GM12878 (cell line): ENCODE data around the gene KLHL25. TPM values are rescaled to one million over a fixed set of nuclear protein-coding genes. Genes with fewer than 3 reads are reported as not detected.

Experiments
- ATAC-seq: fragments of 200-7000 bp; cut with Tn5 transposase; 3 replicates; pipeline ENCODE4 v1.9.1; 2020; ENCODE audit warnings: mild to moderate bottlenecking, moderate library complexity
- BruUV-seq: library from RNA; stranded (reverse); fragments of 400-500 nt; replicated peaks from 2 replicates; lab custom pipeline; 2021; lab: Mats Ljungman, UMichigan
- CTCF ChIA-PET: fragments of 300-600 bp; sonication (Branson Sonifier 250); formaldehyde crosslinking; extraction: SDS; loops from one replicate; lab custom pipeline; 2021; ENCODE audit warnings: inconsistent platforms; lab: Yijun Ruan, JAX
- POLR2A ChIA-PET: fragments of 350-600 bp; formaldehyde crosslinking; extraction: SDS; loops from one replicate; lab custom pipeline; 2021; ENCODE audit warnings: inconsistent platforms; lab: Charles Lee
- RAD21 ChIA-PET: fragments of 300-600 bp; sonication (Branson Sonifier 250); formaldehyde crosslinking; loops from one replicate; lab custom pipeline; 2023; ENCODE audit warnings: antibody characterized with exemption; ENCODE audit not compliant: unreplicated experiment; lab: Charles Lee
- SMC1A ChIA-PET: fragments of 300-600 bp; sonication (Branson Sonifier 250); formaldehyde crosslinking; loops from one replicate; lab custom pipeline; 2023; ENCODE audit not compliant: unreplicated experiment, uncharacterized antibody; lab: Charles Lee
- DNase-seq: peaks from one replicate; pipeline ENCODE4 v3.0.0-alpha.2; 2011; ENCODE audit warnings: low read depth, low spot score
- FAIRE-seq: peaks from 3 replicates; lab custom pipeline; 2011; peaks lifted over from hg19 to GRCh38; lab: Jason Lieb, UNC
- H2AFZ ChIP-seq: 2 replicates; pipeline ENCODE4 v1.6.0; 2011; ENCODE audit warnings: low read depth, low read length, control low read depth; ENCODE audit not compliant: control insufficient read depth
- H3K27ac ChIP-seq: 2 replicates; pipeline ENCODE4 v1.5.1; 2011; ENCODE audit warnings: control low read depth; ENCODE audit not compliant: control insufficient read depth, insufficient read depth
- H3K27me3 ChIP-seq, 2 experiments: replicated peaks in 1 of 2; 2 replicates each; pipeline versions ENCODE4 v1.6.0 to v1.6.1; 2011; ENCODE audit warnings: low read length in 1 of 2; ENCODE audit not compliant: control insufficient read depth in 2 of 2, insufficient read depth in 2 of 2
- H3K36me3 ChIP-seq, 2 experiments: 2 replicates each; pipeline ENCODE4 v1.5.1; 2011; ENCODE audit warnings: low read length in 1 of 2; ENCODE audit not compliant: control insufficient read depth in 2 of 2, insufficient read depth in 2 of 2
- H3K4me1 ChIP-seq: 2 replicates; pipeline ENCODE4 v1.6.1; 2011; ENCODE audit warnings: mild to moderate bottlenecking, low read length, moderate library complexity, mixed read lengths; ENCODE audit not compliant: control insufficient read depth, insufficient read depth
- H3K4me2 ChIP-seq: 2 replicates; pipeline ENCODE4 v1.6.0; 2011; ENCODE audit warnings: control low read depth; ENCODE audit not compliant: control insufficient read depth, insufficient read depth
- H3K4me3 ChIP-seq: fragments of 200-600 bp; sonication (generic); 2 replicates; pipeline ENCODE4 v1.5.1; 2016
- H3K79me2 ChIP-seq: 2 replicates; pipeline ENCODE4 v1.6.0; 2011; ENCODE audit warnings: low read length; ENCODE audit not compliant: control insufficient read depth, insufficient read depth
- H3K9ac ChIP-seq: 2 replicates; pipeline ENCODE4 v1.8.0; 2011; ENCODE audit warnings: low read length, control low read depth, mixed read lengths; ENCODE audit not compliant: control insufficient read depth, insufficient read depth
- H3K9me3 ChIP-seq: replicated peaks from 3 replicates; pipeline ENCODE4 v1.5.1; 2011; ENCODE audit warnings: mild to moderate bottlenecking, low read length; ENCODE audit not compliant: control insufficient read depth, insufficient read depth
- H4K20me1 ChIP-seq: 2 replicates; pipeline ENCODE4 v1.6.0; 2011; ENCODE audit not compliant: control insufficient read depth, insufficient read depth
- ATF7 ChIP-seq: fragments of 450-650 bp; IDR thresholded peaks from 2 replicates; pipeline ENCODE4 v1.6.1; 2016; ENCODE audit warnings: low read depth, mild to moderate bottlenecking
- CHD4 ChIP-seq: fragments of 200-600 bp; sonication (generic); IDR thresholded peaks from 2 replicates; pipeline ENCODE4 v1.6.1; 2016; ENCODE audit warnings: mild to moderate bottlenecking
- DPF2 ChIP-seq: fragments of 450-650 bp; IDR thresholded peaks from 2 replicates; pipeline ENCODE4 v1.6.1; 2017; ENCODE audit warnings: mild to moderate bottlenecking
- HSF1 ChIP-seq: fragments of 150-350 bp; IDR thresholded peaks from 2 replicates; pipeline ENCODE4 v1.6.1; 2014; ENCODE audit warnings: mild to moderate bottlenecking, low read depth, low read length
- NR2F1 ChIP-seq: fragments of 450-650 bp; conservative IDR thresholded peaks from 2 replicates; pipeline ENCODE4 v1.6.1; 2017; ENCODE audit warnings: mild to moderate bottlenecking
- PAX5 ChIP-seq: IDR thresholded peaks from 2 replicates; pipeline ENCODE4 v1.6.1; 2011; ENCODE audit warnings: low read depth, low read length, borderline replicate concordance
- SMARCA5 ChIP-seq: fragments of 450-650 bp; IDR thresholded peaks from 2 replicates; pipeline ENCODE4 v1.6.1; 2017; ENCODE audit warnings: mild to moderate bottlenecking
- SPI1 ChIP-seq: IDR thresholded peaks from 2 replicates; pipeline ENCODE4 v1.6.1; 2011; ENCODE audit warnings: low read depth, mild to moderate bottlenecking, low read length, moderate library complexity, borderline replicate concordance; ENCODE audit not compliant: insufficient read depth
- ZNF24 ChIP-seq: fragments of 450-650 bp; IDR thresholded peaks from 2 replicates; pipeline ENCODE4 v1.6.1; 2017; ENCODE audit warnings: antibody characterized with exemption, mild to moderate bottlenecking
- WGBS: methylation state at CpG from one replicate; pipeline ENCODE4 v1.1.6; 2016; ENCODE audit warnings: low lambda C conversion rate; ENCODE audit not compliant: insufficient replicate concordance, insufficient coverage; ENCODE audit errors: missing lambda C conversion rate; 5-methylcytosine and 5-hydroxymethylcytosine counted together
- in situ Hi-C: fragments of 300-500 bp; cut with MboI; formaldehyde crosslinking; loops from 9 replicates; pipeline ENCODE4 v1.14.3; 2018; ENCODE audit warnings: mixed read lengths
- intact Hi-C: fragments of 100-400 bp; cut with micrococcal nuclease; formaldehyde crosslinking; loops from one replicate; pipeline ENCODE4 v1.14.2; 2022; ENCODE audit not compliant: unreplicated experiment
- polyA plus RNA-seq, 11 experiments: library from polyadenylated mRNA; depleted of rRNA in 4 of 11; unstranded in 6 of 11; stranded (reverse) in 5 of 11; fragments of >200 nt; fragmentation: Nextera tagmentation in 4 of 11; fragmentation: Illumina TruSeq in 1 of 11; extraction: Ambion mirVana in 4 of 11; extraction: Trizol in 1 of 11; gene quantifications; 1 replicate in 1 of 11; 2 replicates in 10 of 11; pipeline versions ENCODE4 v1.2.1 to v1.2.3, GENCODE V29; 2011 to 2016; ENCODE audit warnings: inconsistent platforms in 2 of 11, missing spikeins in 2 of 11, low read depth in 1 of 11
- total RNA-seq, 4 experiments: library from RNA; depleted of rRNA in 3 of 4; stranded (reverse); fragments of >200 nt in 3 of 4; fragmentation: Illumina TruSeq in 1 of 4; extraction: Trizol in 1 of 4; gene quantifications; 2 replicates each; pipeline versions ENCODE4 v1.2.1 to v1.2.3, GENCODE V29; 2013 to 2021
- TF ChIP-seq, protein P1 (sequence below): fragments of 450-650 bp; IDR thresholded peaks from 2 replicates; pipeline ENCODE4 v1.6.1; 2014; ENCODE audit warnings: mild to moderate bottlenecking

The KLHL25 gene
- total and polyA plus RNA-seq, 10 of the 15 experiments (the other 5 are each of a cell fraction or from before 2014, with no cell fraction given), result 0.04 to 3.0 (median 2.1) TPM; not detected in 1

DNA sequence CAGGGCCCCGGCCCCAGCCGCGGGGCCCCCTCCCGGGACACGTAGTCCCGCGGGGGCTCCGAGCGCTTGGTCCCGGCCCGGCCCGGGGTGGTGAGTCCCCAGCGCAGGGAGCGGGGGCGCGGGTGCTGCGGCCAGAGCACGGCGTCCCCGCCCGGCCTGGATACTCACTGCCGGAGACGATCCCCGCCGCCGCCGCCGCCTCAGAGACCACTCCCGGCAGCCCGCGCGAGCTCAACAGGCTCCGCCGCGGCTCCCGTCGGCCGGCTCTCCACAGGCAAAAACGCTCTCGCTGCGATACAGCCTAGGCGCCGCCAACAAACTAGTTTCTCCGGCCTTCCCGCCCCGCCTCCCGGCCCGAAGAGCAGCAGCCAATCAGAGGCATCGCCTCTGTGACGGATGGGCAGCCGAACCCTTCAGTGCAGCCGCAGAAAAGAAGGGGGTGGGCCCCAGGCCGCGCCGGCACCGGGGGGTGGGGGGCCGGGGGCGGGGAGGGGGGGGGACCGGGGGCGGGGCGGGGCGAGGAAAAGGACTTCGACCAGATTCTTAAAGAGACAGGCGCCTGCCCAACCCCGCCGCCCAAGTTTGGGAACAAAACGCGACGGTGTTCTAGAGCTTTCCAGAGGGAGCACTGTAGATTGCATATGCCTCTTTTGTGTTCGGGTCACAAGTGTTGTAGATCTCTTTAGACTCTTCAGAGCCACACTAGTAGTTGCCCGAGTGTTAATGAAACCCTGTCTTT lies at the start of gene KLHL25 (continued):
- TF ChIP-seq HSF1 (peak; percentile 93), CHD4 (no peak), ZNF24 (0 out of 2 replicates have a peak, but pooled peaks have one; percentile 37), DPF2 (peak; percentile 86)
- TF ChIP-seq, protein P1, sequence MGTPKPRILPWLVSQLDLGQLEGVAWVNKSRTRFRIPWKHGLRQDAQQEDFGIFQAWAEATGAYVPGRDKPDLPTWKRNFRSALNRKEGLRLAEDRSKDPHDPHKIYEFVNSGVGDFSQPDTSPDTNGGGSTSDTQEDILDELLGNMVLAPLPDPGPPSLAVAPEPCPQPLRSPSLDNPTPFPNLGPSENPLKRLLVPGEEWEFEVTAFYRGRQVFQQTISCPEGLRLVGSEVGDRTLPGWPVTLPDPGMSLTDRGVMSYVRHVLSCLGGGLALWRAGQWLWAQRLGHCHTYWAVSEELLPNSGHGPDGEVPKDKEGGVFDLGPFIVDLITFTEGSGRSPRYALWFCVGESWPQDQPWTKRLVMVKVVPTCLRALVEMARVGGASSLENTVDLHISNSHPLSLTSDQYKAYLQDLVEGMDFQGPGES, result peak; percentile 76
- TF ChIP-seq, all 136 proteins: peak for 30

GRCh38 chr15:85840802-85841152 lies 46.1 kb upstream of the KLHL25 start:
- in situ Hi-C loops (no loop called here), intact Hi-C loops (loop anchor here (1.0 to 5.0 kb wide), 5 partner anchors 88 to 544 kb away; no protein-coding TSS in a partner anchor)
- Histone ChIP-seq H3K4me1 (no peaks in the 10 kb centered on the region; the same call in 1 of the 2 replicates), H3K4me2 (peak overlapping the region; percentile 70), H3K4me3 (no peak overlapping the region), H3K27ac (no peak overlapping the region), H3K9me3 (no peaks in the 10 kb centered on the region), H4K20me1 (no peaks in the 10 kb centered on the region; the same call in 1 of the 2 replicates), H3K36me3 (no peaks in the 10 kb centered on the region), H3K27me3 (no peaks in the 10 kb centered on the region; a peak in 1 of 4 replicates), H3K79me2 (no peaks in the 10 kb centered on the region), H2AFZ (no peak overlapping the region), H3K9ac (no peak overlapping the region; the same call in 1 of the 2 replicates)
- SMC1A ChIA-PET, result interaction anchor here (0.7 to 2.9 kb wide), 13 partner anchors 18 to 544 kb away, joined by 3 to 14 read pairs (median 3); no protein-coding TSS in a partner anchor
- FAIRE-seq, result no peak
- ATAC-seq, result no peak
- RAD21 ChIA-PET, result interaction anchor here (1.0 to 2.0 kb wide), 5 partner anchors 22 to 544 kb away, joined by 3 to 16 read pairs (median 5); no protein-coding TSS in a partner anchor
- POLR2A ChIA-PET, result no interaction called here
- CTCF ChIA-PET, result interaction anchor here (0.7 to 5.0 kb wide), 19 partner anchors 10 to 1326 kb away, joined by 3 to 78 read pairs (median 4); no protein-coding TSS in a partner anchor
- DNase-seq, result no peak
- WGBS, result 0% methylated on average over 8 of the region's 8 CpGs
- TF ChIP-seq NR2F1 (no peak), SPI1 (no peak), PAX5 (0 out of 2 replicates have a peak, but pooled peaks have one; percentile 8), ATF7 (no peak), SMARCA5 (no peak)
- BruUV-seq, result no TSS peak
